GM12801 (cell line): Measurements from ENCODE around the gene SCD5.

Source experiments
- TF ChIP-seq, protein P1 (sequence below): IDR thresholded peaks from one replicate; pipeline ENCODE4 v1.5.1; 2011; ENCODE audit warnings: control low read depth; ENCODE audit not compliant: insufficient read length; ENCODE audit errors: extremely low read depth

SCD5 gene

DNA sequence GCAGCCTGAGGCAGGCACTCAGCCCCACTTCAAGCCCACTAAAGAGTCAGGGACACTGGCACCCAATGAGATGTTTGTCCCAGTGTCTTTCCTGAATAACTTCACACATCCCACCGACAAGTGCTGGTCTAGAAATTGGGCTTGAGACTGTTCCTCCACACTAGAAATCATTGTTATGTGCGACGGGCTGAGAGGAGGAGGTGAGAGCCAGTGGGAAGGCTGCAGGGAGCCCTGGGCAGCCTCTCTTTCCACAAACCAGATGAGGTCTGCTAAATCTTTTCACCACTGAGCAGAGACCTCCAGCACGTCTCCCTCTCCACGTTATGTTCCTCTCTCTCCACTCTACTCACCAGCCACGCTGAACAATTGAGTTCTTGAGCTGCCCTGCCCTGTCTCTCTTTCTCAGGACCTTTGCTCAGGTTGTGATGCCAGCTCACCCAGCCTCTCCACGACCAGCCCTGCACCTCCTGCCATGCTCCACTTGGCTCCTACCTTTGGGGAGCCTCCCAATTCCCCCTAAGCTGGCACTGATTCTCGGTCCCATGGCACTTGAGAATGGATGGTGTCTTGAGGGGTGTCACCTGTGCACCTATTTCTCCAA is 8.4 kb downstream of the SCD5 start:
- TF ChIP-seq, protein P1, sequence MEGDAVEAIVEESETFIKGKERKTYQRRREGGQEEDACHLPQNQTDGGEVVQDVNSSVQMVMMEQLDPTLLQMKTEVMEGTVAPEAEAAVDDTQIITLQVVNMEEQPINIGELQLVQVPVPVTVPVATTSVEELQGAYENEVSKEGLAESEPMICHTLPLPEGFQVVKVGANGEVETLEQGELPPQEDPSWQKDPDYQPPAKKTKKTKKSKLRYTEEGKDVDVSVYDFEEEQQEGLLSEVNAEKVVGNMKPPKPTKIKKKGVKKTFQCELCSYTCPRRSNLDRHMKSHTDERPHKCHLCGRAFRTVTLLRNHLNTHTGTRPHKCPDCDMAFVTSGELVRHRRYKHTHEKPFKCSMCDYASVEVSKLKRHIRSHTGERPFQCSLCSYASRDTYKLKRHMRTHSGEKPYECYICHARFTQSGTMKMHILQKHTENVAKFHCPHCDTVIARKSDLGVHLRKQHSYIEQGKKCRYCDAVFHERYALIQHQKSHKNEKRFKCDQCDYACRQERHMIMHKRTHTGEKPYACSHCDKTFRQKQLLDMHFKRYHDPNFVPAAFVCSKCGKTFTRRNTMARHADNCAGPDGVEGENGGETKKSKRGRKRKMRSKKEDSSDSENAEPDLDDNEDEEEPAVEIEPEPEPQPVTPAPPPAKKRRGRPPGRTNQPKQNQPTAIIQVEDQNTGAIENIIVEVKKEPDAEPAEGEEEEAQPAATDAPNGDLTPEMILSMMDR: no peak

DNA sequence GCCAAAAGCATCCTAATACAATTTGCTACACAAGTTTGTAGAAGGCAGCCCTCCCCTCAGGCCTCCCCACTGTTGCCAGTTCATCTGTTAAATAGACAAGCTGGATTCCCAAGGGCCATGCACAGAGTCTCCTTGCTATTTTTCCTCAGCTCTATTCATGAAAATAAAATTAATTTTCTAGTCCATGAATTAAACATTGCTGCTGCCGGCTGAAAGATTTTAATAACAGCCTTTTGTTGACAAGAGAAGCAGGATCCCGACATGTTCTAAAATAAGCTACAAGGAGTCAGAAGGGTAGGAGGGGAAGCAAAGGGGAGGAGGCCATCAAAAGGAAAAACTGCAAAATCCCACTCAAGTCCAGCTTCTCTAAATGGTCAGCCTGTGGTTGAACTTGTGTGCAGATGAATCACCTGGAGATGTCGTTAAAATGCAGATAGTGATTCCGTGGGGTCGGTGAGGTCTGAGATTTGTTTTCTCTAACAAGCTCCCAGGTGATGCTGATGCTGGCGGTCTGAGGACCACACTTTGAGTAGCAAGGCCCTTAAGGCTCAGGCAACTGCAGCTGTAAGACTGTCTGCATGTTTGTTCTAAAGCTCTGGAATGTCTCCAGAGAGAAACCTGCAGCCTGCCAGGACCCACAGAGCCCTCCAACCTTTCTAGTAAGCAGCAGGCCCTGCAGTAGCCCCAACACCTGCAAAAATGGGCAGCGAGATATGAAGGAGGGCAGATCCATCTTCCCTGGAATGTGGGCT is 9.4 kb downstream of the SCD5 start:
- TF ChIP-seq, protein P1: no peak

DNA sequence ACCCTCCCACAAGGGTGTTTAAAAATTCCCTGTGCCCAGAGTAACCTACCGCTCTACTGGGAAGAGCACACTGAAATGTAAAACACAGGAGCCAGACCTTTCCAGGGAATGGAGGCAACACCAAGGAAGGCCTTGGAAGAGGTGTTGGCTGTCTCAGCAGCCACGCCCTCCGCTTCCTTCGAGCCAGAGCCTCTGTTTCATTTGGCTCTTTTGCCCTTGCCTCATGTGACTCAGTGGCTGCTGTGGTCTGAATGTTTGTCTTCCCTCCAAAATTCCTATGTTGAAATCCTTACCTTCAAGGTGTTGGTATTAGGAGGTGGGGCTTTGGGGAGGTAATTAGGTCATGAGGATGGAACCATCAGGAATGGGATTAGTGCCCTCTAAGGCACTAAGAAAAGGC is 11.3 kb downstream of the SCD5 start:
- TF ChIP-seq, protein P1: no peak

DNA sequence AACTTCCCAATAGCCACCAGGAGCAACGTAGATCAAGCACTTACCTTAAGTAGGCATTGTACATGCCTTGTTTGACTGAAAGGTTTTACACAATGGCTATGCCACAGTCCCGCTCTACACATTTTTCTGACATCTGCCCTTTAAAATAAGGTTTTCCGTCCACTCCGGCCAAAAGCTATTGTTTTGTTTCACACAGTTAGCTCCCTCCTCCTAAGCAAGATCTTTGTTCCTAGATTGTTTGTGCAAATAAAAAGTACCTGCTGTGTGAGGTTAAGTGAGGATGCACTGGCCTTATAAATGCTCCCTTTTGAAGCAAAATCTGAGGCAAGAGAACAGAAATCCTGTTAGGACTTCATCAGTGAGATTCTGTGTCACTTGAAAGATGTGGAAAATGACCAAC is 11.8 kb downstream of the SCD5 start:
- TF ChIP-seq, protein P1: no peak

DNA sequence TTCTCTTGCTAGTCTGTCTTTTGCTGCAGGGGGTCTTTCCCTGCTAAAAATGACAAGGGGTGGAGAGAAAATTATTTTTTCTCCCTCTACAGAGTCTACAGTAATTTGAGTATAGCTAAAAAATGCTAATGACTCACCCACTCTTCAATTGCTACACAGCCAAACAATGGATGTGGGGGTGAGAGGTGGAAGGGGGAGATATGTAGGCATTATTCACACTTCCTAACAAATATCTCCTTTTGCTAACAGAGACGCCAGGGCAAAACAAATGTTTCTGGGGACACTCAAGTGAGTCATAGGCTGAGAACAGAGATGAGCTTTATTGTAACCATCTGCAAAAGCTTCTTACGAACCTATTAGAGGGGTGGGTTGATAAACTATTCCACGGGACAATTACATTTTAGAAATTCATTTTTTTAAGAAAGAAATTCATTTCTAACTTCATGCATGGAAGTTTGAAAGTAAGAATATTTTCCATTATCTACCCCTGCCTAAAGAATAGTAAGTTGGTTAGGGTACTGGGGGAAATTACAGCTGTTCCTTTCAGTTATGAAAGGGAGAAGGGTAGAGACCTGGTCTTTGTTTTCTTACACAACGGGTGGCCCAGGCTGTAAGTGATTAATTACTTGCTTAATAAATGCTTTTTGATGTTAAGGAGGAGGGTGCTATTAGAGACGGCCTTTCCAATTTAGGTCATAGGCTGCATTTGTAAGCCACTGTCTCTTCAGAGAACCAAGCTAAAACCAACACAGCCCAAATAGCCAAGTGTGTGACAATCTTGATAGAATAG is 12.8 kb downstream of the SCD5 start:
- TF ChIP-seq, protein P1: no peak

DNA sequence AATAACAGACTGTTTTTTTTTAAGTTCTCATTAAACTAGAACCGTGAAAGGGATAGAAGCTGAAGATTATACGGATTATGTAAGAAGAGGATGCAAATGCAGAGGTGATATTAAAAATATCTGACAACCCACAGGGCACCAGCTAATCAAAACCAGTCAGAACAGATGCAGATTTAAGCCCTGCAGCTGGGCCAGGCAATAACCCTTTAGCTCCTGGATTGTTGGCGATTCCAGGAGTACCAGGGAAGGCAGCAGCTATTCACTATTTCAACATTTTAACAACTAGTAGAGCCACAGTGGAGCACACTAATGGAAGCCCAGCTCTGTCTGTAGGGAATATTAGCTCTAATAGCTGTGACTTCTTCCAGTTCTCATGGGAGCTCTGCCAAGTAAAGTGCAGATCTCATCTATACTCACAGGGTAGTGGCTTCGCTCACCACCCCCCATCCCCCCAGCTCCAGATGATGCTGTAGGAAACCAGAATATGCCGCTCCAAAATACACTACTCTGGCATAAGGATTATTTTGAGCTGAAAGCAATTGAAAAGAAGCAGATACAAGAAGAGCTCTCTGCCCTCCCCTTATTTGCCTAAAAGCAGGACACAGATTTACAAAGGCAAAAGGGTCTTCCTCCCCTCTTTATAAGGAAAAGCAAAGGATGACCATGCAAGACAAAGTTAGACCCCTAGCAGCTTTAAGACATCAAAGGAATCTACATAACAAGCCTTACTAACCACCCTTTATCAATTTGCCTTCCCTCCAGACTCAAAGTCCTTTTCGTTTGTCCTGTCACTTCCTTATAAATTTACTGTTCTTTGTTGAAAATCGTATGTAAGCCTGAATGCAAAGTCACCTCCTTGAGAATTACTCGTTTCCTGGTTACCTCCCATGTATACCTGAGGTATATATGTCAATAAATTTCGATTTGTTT is 13.7 kb downstream of the SCD5 start:
- TF ChIP-seq, protein P1: no peak
